IPS-15b (cell line): Measurements from ENCODE around the gene KRT8.
A peak's percentile ranks its signal among the peaks of the same experiment; 100 is the strongest.

Source experiments
- H3K27me3 ChIP-seq: one replicate; pipeline ENCODE4 v1.6.1; 2013; ENCODE audit warnings: low read length; ENCODE audit not compliant: control insufficient read depth, insufficient read depth
- H3K36me3 ChIP-seq: one replicate; pipeline ENCODE4 v1.6.1; 2013; ENCODE audit warnings: low read length; ENCODE audit not compliant: control insufficient read depth, insufficient read depth
- H3K4me1 ChIP-seq: one replicate; pipeline ENCODE4 v1.6.1; 2013; ENCODE audit warnings: mild to moderate bottlenecking, low read length; ENCODE audit not compliant: control insufficient read depth, insufficient read depth
- H3K4me3 ChIP-seq: one replicate; pipeline ENCODE4 v1.5.1; 2013; ENCODE audit warnings: low read depth, low read length
- H3K9ac ChIP-seq: one replicate; pipeline ENCODE4 v1.6.1; 2013; ENCODE audit warnings: low read depth, mild to moderate bottlenecking, low read length
- H3K9me3 ChIP-seq: one replicate; pipeline ENCODE4 v1.6.1; 2013; ENCODE audit warnings: mild to moderate bottlenecking, low read length; ENCODE audit not compliant: control insufficient read depth, insufficient read depth

KRT8 gene

GRCh38 chr12:52874573-52875435, 30.1 kb downstream of the KRT8 start:
- Histone ChIP-seq H3K9me3 (no peaks in the 10 kb centered on the region), H3K27me3 (peaks cover 30% of the 10 kb centered on the region), H3K36me3 (no peaks in the 10 kb centered on the region), H3K9ac (no peak overlapping the region), H3K4me3 (peak overlapping the region; percentile 30), H3K4me1 (peaks cover 6% of the 10 kb centered on the region)

DNA sequence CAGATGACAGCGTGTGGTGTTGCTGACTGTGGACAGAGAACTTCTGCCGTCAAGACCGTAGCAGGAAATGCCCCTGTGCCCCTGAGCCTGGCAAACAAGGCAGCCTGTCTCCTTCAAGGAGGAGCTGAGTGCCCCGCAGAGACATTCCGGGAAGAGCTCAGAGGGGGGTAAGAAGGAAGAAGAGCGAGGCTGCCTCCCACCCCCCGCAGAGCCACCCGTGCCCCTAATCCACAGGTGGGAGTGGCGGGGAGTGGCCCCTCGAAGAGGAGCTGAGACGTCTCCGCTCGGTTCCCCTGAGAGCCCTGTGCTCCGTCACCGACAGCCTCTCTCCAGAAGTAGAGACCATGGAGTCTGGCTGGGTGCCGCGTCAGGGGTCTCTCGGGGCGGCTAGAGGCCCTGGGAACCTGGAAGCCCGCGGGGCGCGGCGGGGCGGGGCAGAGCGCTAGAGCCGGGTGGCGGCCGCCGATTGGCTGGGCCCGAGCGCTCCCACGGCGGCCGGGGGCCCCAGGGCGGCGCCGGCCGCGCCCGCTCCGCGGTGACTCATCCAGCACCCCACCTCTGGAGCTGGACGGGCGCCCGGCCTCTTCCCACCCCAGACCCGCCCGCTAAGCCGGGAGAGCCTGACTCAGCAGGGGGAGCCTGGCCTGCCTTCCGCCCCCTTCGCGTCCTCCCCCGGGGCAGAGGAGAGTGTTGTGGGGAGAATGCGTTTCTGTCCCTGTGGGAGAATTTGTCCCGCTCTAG, 30.9 kb downstream of the KRT8 start:
- H3K27me3 ChIP-seq: peaks cover 29% of the 10 kb centered on the region
- H3K4me1 ChIP-seq: peaks cover 6% of the 10 kb centered on the region
- H3K9me3 ChIP-seq: no peaks in the 10 kb centered on the region
- no peak overlapping the region for H3K9ac ChIP-seq
- peak overlapping the region; percentile 59 for H3K4me3 ChIP-seq
- H3K36me3 ChIP-seq: no peaks in the 10 kb centered on the region

DNA sequence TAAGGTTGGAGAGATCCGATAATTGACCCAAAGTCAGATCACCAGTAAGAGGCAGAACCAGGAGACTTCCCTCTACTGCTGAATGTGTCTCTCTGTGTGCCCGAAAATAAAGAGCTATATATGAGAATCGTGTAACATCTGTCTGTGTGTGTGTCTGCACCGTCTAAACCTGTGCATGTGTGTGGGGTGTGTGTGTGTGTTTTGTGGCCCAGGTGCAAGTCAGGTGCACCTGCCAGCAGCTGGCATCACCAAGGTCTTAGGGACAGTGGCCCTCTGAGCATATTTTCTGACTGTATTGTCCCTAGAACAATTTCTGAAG, 31.4 kb downstream of the KRT8 start:
- no peaks in the 10 kb centered on the region for H3K9me3 ChIP-seq
- H3K27me3 ChIP-seq: peaks cover 24% of the 10 kb centered on the region
- no peaks in the 10 kb centered on the region for H3K36me3 ChIP-seq

GRCh38 chr12:52872644-52873389, 32.1 kb downstream of the KRT8 start:
- H3K9me3 ChIP-seq: no peaks in the 10 kb centered on the region
- peaks cover 6% of the 10 kb centered on the region for H3K4me1 ChIP-seq
- no peaks in the 10 kb centered on the region for H3K36me3 ChIP-seq
- H3K4me3 ChIP-seq: no peak overlapping the region
- no peak overlapping the region for H3K9ac ChIP-seq
- H3K27me3 ChIP-seq: peaks cover 23% of the 10 kb centered on the region

More for the DNA sequence above, 31.4 kb downstream of the KRT8 start:
- Histone ChIP-seq H3K4me3 (peak overlapping the region; percentile 59), H3K4me1 (peaks cover 6% of the 10 kb centered on the region), H3K9ac (no peak overlapping the region)

DNA sequence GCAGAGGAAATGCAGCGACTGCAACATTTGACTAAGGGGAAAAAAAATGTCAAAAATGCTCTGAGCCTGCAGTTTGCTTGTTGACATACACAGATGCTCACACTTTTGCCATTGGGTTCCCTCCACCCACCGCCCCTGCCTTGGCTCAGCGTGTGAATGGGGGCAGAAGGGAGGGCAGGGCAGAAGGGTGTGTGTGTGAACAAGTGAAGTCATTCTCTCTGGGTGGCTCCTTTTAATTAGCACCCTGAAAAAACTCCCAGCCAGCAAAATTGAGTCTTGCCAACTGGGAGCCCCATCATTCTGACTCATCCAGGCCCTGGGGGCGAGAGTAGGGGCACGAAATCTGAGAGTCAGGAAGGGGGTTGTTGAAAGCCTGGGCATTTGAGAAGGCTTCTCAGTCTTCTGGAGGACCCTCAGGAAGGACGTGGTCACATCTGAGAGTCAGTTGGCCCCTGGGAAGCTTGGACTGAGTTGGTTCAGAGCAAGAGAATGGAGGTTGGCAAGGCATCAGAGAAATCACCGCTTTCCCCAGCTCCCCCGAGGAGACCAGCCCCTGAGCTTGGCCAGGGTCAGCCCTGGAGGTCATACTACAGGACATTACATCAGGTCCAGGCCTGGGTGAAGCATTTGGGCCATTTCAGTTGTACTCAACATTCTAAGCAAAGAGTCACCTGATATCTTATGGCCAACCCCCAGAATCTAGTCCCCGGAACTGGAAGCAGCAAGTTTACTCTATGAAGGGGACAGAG, 33.4 kb downstream of the KRT8 start:
- Histone ChIP-seq H3K27me3 (peaks cover 23% of the 10 kb centered on the region), H3K36me3 (no peaks in the 10 kb centered on the region), H3K9me3 (no peaks in the 10 kb centered on the region), H3K4me1 (peaks cover 4% of the 10 kb centered on the region), H3K4me3 (no peak overlapping the region), H3K9ac (no peak overlapping the region)

GRCh38 chr12:52870361-52871290, 34.2 kb downstream of the KRT8 start:
- Histone ChIP-seq H3K4me1 (peaks cover 4% of the 10 kb centered on the region), H3K27me3 (peaks cover 23% of the 10 kb centered on the region), H3K9ac (no peak overlapping the region), H3K9me3 (no peaks in the 10 kb centered on the region), H3K4me3 (no peak overlapping the region), H3K36me3 (no peaks in the 10 kb centered on the region)

- Histone ChIP-seq H3K4me1 (no peaks in the 10 kb centered on the region), H3K4me3 (no peak overlapping the region), H3K27me3 (peaks cover 6% of the 10 kb centered on the region), H3K9ac (no peak overlapping the region), H3K9me3 (no peaks in the 10 kb centered on the region), H3K36me3 (no peaks in the 10 kb centered on the region)
Measured at GRCh38 chr12:52867642-52868041, 37.2 kb downstream of the KRT8 start.

- no peaks in the 10 kb centered on the region for H3K36me3 ChIP-seq
- H3K9ac ChIP-seq: no peak overlapping the region
- H3K4me1 ChIP-seq: no peaks in the 10 kb centered on the region
- no peak overlapping the region for H3K4me3 ChIP-seq
- no peaks in the 10 kb centered on the region for H3K9me3 ChIP-seq
- peaks cover 6% of the 10 kb centered on the region for H3K27me3 ChIP-seq
Measured at GRCh38 chr12:52867152-52867551, 37.7 kb downstream of the KRT8 start.

DNA sequence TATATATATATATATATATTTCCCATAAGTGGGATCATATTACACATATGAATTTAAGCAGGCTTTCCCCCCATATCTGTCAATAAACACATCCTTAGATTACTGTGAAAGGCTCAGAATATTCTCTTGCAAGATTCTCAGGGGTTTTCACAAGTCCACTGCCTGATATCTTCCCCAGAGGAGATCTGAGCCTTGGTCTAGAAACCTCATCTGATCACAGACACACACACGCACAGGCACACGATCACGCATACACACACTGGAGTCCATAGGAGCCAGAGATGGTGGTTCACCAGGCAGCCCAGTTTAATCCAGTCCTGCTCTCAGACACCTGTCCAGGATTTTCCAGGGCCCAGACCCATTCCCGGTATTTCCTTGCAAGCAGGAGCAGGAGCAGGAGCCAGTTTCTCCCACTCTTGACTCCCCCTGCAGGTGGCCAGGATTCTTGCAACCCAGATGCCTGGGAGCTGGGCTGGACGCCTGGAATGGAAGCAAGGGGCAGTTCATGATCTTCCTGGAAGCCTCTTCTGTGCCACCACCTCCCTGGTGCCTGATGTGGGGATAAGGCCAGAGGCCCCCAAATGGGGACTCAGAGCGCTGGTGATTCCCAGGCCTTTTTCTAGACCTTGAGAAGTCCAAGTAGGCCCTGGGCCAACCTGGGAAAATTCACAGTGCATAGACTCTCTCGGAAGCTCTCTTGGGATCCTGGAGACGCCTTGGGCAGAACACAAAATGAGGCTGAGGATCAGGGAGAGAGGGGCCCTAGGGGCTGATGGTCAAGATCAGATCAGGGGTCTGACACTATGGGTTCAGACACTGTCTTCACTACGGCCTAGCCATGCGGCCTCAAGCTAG, 39.6 kb downstream of the KRT8 start:
- Histone ChIP-seq H3K36me3 (no peaks in the 10 kb centered on the region), H3K9ac (no peak overlapping the region), H3K27me3 (no peaks in the 10 kb centered on the region), H3K9me3 (no peaks in the 10 kb centered on the region), H3K4me1 (no peaks in the 10 kb centered on the region), H3K4me3 (no peak overlapping the region)

GRCh38 chr12:52862023-52862422, 42.9 kb downstream of the KRT8 start:
- H3K36me3 ChIP-seq: no peaks in the 10 kb centered on the region
- no peaks in the 10 kb centered on the region for H3K27me3 ChIP-seq
- H3K4me1 ChIP-seq: no peaks in the 10 kb centered on the region
- no peaks in the 10 kb centered on the region for H3K9me3 ChIP-seq
- no peak overlapping the region for H3K9ac ChIP-seq
- no peak overlapping the region for H3K4me3 ChIP-seq
